IgD-negative memory B cell (primary cell): ENCODE results near the gene ZNF691. TPM values are rescaled to one million over a fixed set of nuclear protein-coding genes. Genes with fewer than 3 reads are reported as not detected.
A peak's percentile ranks its signal among the peaks of the same experiment; 100 is the strongest.
"Not testable (repeated sequence)": the region's sequence is repeated elsewhere in the genome, so short reads cannot be mapped to it uniquely, and the experiment has no call there.

Experiments used
- H3K27ac Mint-ChIP-seq, 3 donors: one replicate each; pipeline ENCODE4 v1.8.0; 2020 to 2022; ENCODE audit warnings: mild to moderate bottlenecking in 3 of 3, mixed read lengths in 3 of 3, moderate library complexity in 1 of 3
- H3K27me3 Mint-ChIP-seq: one replicate; pipeline ENCODE4 v1.8.0; 2021; ENCODE audit warnings: mixed read lengths
- H3K36me3 Mint-ChIP-seq: one replicate; pipeline ENCODE4 v1.8.0; 2020; ENCODE audit warnings: mild to moderate bottlenecking, mixed read lengths
- H3K4me1 Mint-ChIP-seq, 3 donors: one replicate each; pipeline ENCODE4 v1.8.0; 2020 to 2022; ENCODE audit warnings: mixed read lengths in 3 of 3, mild to moderate bottlenecking in 1 of 3
- H3K4me3 Mint-ChIP-seq, 4 donors: one replicate each; pipeline ENCODE4 v1.8.0; 2020 to 2022; ENCODE audit warnings: mild to moderate bottlenecking in 4 of 4, mixed read lengths in 4 of 4, moderate library complexity in 3 of 4
- H3K9me3 Mint-ChIP-seq, 3 donors: one replicate each; pipeline ENCODE4 v1.8.0; 2020 to 2021; ENCODE audit warnings: mixed read lengths in 3 of 3, mild to moderate bottlenecking in 1 of 3
- polyA plus RNA-seq: library from polyadenylated mRNA; unstranded; fragments of 300-500 nt; fragmentation: Illumina TruSeq; gene quantifications from one replicate; pipeline ENCODE4 v1.2.3, GENCODE V29; 2021

ZNF691 gene
- polyA plus RNA-seq, 1 donor from 2014 or later = 10.5 TPM

- H3K27ac Mint-ChIP-seq = no peak overlapping the region
- H3K9me3 Mint-ChIP-seq = peaks cover 0 to 1% (median 0%) of the 10 kb centered on the region in 3 donors
- no peak overlapping the region for H3K4me3 Mint-ChIP-seq
- H3K27me3 Mint-ChIP-seq = no peaks in the 10 kb centered on the region
- peaks cover 21 to 25% (median 24%) of the 10 kb centered on the region in 3 donors for H3K4me1 Mint-ChIP-seq
- peaks cover 8% of the 10 kb centered on the region for H3K36me3 Mint-ChIP-seq
These were observed 1.2 kb upstream of the ZNF691 start for GRCh38 chr1:42845193-42845592.

- Mint-ChIP-seq H3K27me3 (no peaks in the 10 kb centered on the region), H3K36me3 (peaks cover 11% of the 10 kb centered on the region), H3K9me3 (peaks cover 0 to 1% (median 0%) of the 10 kb centered on the region in 3 donors), H3K27ac (peak overlapping the region; percentile 5 to 80 (median 59)), H3K4me3 (peak overlapping the region; percentile 87 to 95 (median 92)), H3K4me1 (peaks cover 21 to 25% (median 24%) of the 10 kb centered on the region in 3 donors)
These were observed 552 bp upstream of the ZNF691 start for GRCh38 chr1:42845866-42846256.

- Mint-ChIP-seq H3K9me3 (peaks cover 0 to 1% (median 0%) of the 10 kb centered on the region in 3 donors), H3K27ac (peak overlapping the region; percentile 8 to 80 (median 18)), H3K4me3 (peak overlapping the region; percentile 87 to 95 (median 92)), H3K36me3 (peaks cover 14% of the 10 kb centered on the region), H3K27me3 (no peaks in the 10 kb centered on the region), H3K4me1 (peaks cover 22 to 25% (median 25%) of the 10 kb centered on the region in 3 donors)
These were observed 740 bp downstream of the ZNF691 start for GRCh38 chr1:42847111-42847595.

GRCh38 chr1:42847721-42848460 lies 1.5 kb downstream of the ZNF691 start:
- peaks cover 0 to 1% (median 0%) of the 10 kb centered on the region in 3 donors for H3K9me3 Mint-ChIP-seq
- H3K4me1 Mint-ChIP-seq = peaks cover 29 to 32% (median 31%) of the 10 kb centered on the region in 3 donors
- peaks cover 15% of the 10 kb centered on the region for H3K36me3 Mint-ChIP-seq
- no peak overlapping the region for H3K27ac Mint-ChIP-seq
- H3K27me3 Mint-ChIP-seq = no peaks in the 10 kb centered on the region
- peak overlapping the region; percentile 87 to 95 (median 92) for H3K4me3 Mint-ChIP-seq

- peaks cover 32 to 35% (median 32%) of the 10 kb centered on the region in 3 donors for H3K4me1 Mint-ChIP-seq
- peaks cover 17% of the 10 kb centered on the region for H3K36me3 Mint-ChIP-seq
- H3K27me3 Mint-ChIP-seq = no peaks in the 10 kb centered on the region
- H3K4me3 Mint-ChIP-seq = peak overlapping the region in 2 of 4 donors; percentile 41 to 87
- H3K27ac Mint-ChIP-seq = peak overlapping the region in 1 of 3 donors; percentile 19
- H3K9me3 Mint-ChIP-seq = peaks cover 0 to 1% (median 0%) of the 10 kb centered on the region in 3 donors
These were observed 2.6 kb downstream of the ZNF691 start for GRCh38 chr1:42848823-42849537.

GRCh38 chr1:42849944-42850343 lies 3.5 kb downstream of the ZNF691 start:
- peaks cover 17% of the 10 kb centered on the region for H3K36me3 Mint-ChIP-seq
- no peak overlapping the region for H3K27ac Mint-ChIP-seq
- H3K4me1 Mint-ChIP-seq = peaks cover 32 to 35% (median 32%) of the 10 kb centered on the region in 3 donors
- peak overlapping the region in 1 of 4 donors; percentile 65 for H3K4me3 Mint-ChIP-seq
- H3K9me3 Mint-ChIP-seq = peaks cover 0 to 1% (median 0%) of the 10 kb centered on the region in 3 donors
- no peaks in the 10 kb centered on the region for H3K27me3 Mint-ChIP-seq

- H3K27ac Mint-ChIP-seq = no peak overlapping the region
- peaks cover 27 to 32% (median 30%) of the 10 kb centered on the region in 3 donors for H3K4me1 Mint-ChIP-seq
- H3K4me3 Mint-ChIP-seq = no peak overlapping the region
- peaks cover 0 to 1% (median 0%) of the 10 kb centered on the region in 3 donors for H3K9me3 Mint-ChIP-seq
- peaks cover 17% of the 10 kb centered on the region for H3K36me3 Mint-ChIP-seq
- H3K27me3 Mint-ChIP-seq = no peaks in the 10 kb centered on the region
These were observed 5.0 kb downstream of the ZNF691 start for GRCh38 chr1:42851420-42851819.

- H3K4me3 Mint-ChIP-seq = peak overlapping the region in 2 of 4 donors; percentile 8 to 42
- no peaks in the 10 kb centered on the region for H3K27me3 Mint-ChIP-seq
- H3K9me3 Mint-ChIP-seq = peaks cover 0 to 5% (median 1%) of the 10 kb centered on the region in 3 donors
- H3K4me1 Mint-ChIP-seq = peaks cover 25 to 32% (median 28%) of the 10 kb centered on the region in 3 donors
- H3K36me3 Mint-ChIP-seq = peaks cover 18% of the 10 kb centered on the region
- peak overlapping the region in 2 of 3 donors; percentile 36 to 48 for H3K27ac Mint-ChIP-seq
These were observed 5.7 kb downstream of the ZNF691 start for GRCh38 chr1:42851960-42852607.

- Mint-ChIP-seq H3K4me1 (peaks cover 20 to 27% (median 22%) of the 10 kb centered on the region in 3 donors), H3K4me3 (peak overlapping the region in 2 of 4 donors; percentile 8 to 42), H3K36me3 (peaks cover 20% of the 10 kb centered on the region), H3K9me3 (peaks cover 0 to 5% (median 1%) of the 10 kb centered on the region in 3 donors), H3K27ac (peak overlapping the region in 2 of 3 donors; percentile 36 to 48), H3K27me3 (no peaks in the 10 kb centered on the region)
These were observed 6.2 kb downstream of the ZNF691 start for GRCh38 chr1:42852608-42852980.

GRCh38 chr1:42853116-42853884 lies 6.9 kb downstream of the ZNF691 start:
- H3K36me3 Mint-ChIP-seq = peaks cover 21% of the 10 kb centered on the region
- H3K4me3 Mint-ChIP-seq = no peak overlapping the region
- peaks cover 15 to 23% (median 18%) of the 10 kb centered on the region in 3 donors for H3K4me1 Mint-ChIP-seq
- peaks cover 0 to 5% (median 1%) of the 10 kb centered on the region in 3 donors for H3K9me3 Mint-ChIP-seq
- no peaks in the 10 kb centered on the region for H3K27me3 Mint-ChIP-seq
- H3K27ac Mint-ChIP-seq = no peak overlapping the region

GRCh38 chr1:42856554-42856953 lies 10.1 kb downstream of the ZNF691 start:
- H3K9me3 Mint-ChIP-seq = peaks cover 3 to 13% (median 7%) of the 10 kb centered on the region in 3 donors
- peaks cover 14% of the 10 kb centered on the region for H3K27me3 Mint-ChIP-seq
- H3K4me1 Mint-ChIP-seq = peaks cover 9 to 14% (median 11%) of the 10 kb centered on the region in 3 donors
- peaks cover 12% of the 10 kb centered on the region for H3K36me3 Mint-ChIP-seq
- not testable (repeated sequence) for H3K4me3 Mint-ChIP-seq, H3K27ac Mint-ChIP-seq

GRCh38 chr1:42859366-42859765 lies 13.0 kb downstream of the ZNF691 start:
- Mint-ChIP-seq H3K27me3 (peaks cover 20% of the 10 kb centered on the region), H3K9me3 (peaks cover 3 to 13% (median 10%) of the 10 kb centered on the region in 3 donors)
- H3K27ac Mint-ChIP-seq, H3K4me1 Mint-ChIP-seq, H3K4me3 Mint-ChIP-seq, H3K36me3 Mint-ChIP-seq: not testable (repeated sequence)

GRCh38 chr1:42860339-42861013 lies 14.1 kb downstream of the ZNF691 start:
- peaks cover 20% of the 10 kb centered on the region for H3K27me3 Mint-ChIP-seq
- H3K9me3 Mint-ChIP-seq = peaks cover 3 to 13% (median 10%) of the 10 kb centered on the region in 3 donors
- H3K4me3 Mint-ChIP-seq = peak overlapping the region in 1 of 4 donors; percentile 13
- H3K4me1 Mint-ChIP-seq = peaks cover 0 to 5% (median 0%) of the 10 kb centered on the region in 3 donors
- peaks cover 7% of the 10 kb centered on the region for H3K36me3 Mint-ChIP-seq
- no peak overlapping the region for H3K27ac Mint-ChIP-seq
